A172 (cell line): ENCODE data around the gene RAPGEF5. TPM values are rescaled to one million over a fixed set of nuclear protein-coding genes. Genes with fewer than 3 reads are reported as not detected.

Experiments used
- DNase-seq: peaks from one replicate; pipeline ENCODE4 v3.0.0-alpha.2; 2015; ENCODE audit warnings: low spot score
- total RNA-seq: library from RNA; depleted of rRNA; stranded (reverse); fragments of >200 nt; shearing (Covaris generic); gene quantifications from 2 replicates; pipeline ENCODE4 v1.2.3, GENCODE V29; 2014

Gene RAPGEF5
- total RNA-seq, 1 experiment from 2014 or later = 11.5 TPM

- peak; percentile 86 for DNase-seq
These were observed 200.7 kb downstream of the RAPGEF5 start for GRCh38 chr7:22156205-22156604.

DNA sequence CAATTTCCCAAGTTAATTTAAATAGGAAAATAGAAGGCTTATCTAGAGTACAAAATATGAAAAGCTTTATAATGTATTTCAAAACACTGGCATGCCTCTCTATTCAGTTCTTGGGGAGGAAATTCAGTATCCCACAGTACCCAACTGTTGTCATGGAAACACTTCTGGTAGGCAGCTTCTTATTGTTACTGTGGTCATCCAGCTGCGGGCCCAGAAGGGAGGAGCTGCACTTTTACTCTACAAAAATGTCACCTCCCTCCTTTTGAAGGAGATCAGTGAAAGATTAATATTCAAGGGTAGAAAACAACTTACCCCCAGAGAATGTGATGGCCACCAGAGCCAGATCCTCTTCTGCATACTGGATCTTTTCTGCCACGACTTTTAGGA lies 202.8 kb downstream of the RAPGEF5 start:
- DNase-seq = no peak

DNA sequence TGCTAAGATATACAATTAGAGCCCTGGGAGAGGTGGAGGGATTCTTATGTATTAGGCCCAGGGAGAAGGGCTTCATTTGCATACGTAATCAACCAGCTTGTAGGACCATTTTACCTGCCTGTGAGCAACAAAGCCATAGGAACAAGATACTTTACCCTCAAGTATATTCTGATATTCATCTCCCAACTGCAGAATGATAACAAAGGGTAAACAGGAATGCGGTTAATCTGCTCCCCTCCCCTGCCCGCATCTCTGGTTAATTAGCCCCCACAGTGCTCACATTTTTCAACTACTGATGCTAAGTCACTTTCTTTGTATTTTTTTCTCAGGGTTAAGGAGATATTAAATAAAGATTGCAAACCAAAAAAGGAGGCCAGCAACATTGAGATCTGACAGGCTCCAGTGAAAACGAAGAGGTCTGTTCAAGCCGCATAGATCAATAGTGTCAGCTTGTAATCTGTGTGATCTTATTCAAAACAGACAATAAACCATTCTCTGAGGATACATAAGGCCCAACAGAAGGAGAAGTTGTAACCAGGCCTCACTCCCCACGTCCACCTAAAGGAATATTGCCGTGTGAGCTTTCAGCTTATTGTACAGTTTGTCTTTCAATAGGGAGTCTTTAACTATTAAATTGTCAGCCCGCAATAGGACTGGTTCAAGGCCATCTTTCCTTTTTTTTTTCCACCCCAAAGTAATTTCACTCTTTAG lies 203.4 kb downstream of the RAPGEF5 start:
- DNase-seq = no peak

GRCh38 chr7:22152690-22153089 lies 204.3 kb downstream of the RAPGEF5 start:
- no peak for DNase-seq

- no peak for DNase-seq
These were observed 205.1 kb downstream of the RAPGEF5 start for GRCh38 chr7:22151901-22152300.

DNA sequence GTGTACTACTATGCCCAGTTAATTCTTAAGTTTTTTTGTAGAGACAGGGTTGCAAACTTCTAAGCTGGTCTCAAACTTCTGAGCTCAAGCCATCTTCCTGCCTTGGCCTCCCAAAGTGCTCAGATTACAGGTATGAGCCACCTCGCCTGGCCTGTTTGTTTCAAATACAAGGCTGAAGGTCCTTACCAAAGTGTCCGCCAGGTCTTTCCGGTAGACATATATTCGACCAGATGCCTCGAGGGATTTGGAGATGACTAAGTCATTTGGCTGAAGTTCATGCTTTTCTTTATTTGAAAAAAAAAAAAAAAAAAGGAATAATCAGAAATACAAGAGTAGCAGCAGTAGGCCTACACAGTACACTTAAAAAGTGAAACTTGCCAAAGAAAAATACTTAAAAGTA lies 206.7 kb downstream of the RAPGEF5 start:
- peak; percentile 33 for DNase-seq

DNA sequence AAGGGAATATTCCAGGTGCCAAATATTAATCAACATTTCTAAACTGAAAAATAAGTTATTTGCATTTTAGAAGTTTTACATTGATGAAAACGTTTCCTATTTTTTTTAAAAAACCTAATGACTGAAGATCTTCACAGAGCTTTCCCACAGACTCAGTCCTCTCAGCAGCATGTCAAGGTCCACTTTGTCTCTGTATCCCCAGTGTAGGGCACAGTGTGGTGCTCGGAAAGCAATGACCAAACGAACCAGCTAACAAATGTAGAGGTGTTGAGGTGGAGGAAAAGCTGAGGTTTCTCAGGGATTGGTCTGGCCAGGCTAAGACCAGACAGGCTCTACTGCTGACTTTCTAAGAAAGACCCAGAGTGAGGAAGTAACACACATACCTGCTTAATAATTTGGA lies 209.1 kb downstream of the RAPGEF5 start:
- DNase-seq = no peak

DNA sequence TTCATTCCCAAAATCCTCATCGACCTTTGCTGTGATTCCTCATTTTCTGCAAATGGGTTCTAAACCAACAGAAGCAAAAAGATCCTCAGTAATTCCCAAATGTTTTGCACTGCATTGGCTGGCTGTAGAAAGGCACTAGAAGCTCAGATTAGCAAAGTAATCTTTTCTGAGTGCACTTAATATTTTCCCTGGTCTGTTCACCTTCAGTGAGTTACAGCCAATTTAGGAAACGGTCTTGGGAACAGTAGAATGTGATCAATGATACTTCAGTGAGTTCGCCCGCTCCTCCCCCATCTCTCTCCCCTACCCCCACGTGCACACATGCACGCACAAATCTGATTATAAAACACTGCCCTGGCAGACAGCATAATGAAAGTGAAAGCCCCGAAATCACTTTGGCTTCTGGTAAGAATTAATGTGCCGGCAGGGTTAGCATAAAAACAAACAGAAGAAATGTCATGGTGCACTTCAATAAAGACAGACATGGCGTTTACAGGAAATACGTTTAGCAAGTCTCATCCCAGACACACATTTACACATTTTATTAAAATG lies 209.9 kb downstream of the RAPGEF5 start:
- no peak for DNase-seq

DNA sequence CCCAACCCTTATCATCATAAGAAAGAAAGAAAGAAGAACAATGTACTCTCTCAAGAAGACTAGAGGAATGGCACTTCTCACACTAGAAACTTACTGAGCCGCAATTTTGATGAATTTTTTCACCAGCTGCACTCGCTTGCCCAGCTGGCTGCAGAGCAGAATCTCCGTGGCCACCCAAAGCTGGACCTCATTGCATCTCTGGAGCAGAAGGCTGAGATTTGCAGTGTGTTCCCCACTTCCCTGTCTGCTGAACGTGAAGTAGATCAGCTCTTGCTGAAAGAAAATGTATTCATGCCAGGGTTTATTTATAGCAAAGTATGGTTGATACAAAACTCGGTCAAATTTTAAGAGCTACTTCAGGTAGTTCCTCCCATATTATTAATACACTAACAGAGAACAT lies 212.0 kb downstream of the RAPGEF5 start:
- DNase-seq = no peak

- no peak for DNase-seq
These were observed 213.5 kb downstream of the RAPGEF5 start for GRCh38 chr7:22143491-22143890.

GRCh38 chr7:22142572-22142971 lies 214.4 kb downstream of the RAPGEF5 start:
- no peak for DNase-seq

- DNase-seq = no peak
These were observed 215.6 kb downstream of the RAPGEF5 start for GRCh38 chr7:22141355-22141754.

- DNase-seq = peak; percentile 53
These were observed 216.4 kb downstream of the RAPGEF5 start for GRCh38 chr7:22140578-22140977.

DNA sequence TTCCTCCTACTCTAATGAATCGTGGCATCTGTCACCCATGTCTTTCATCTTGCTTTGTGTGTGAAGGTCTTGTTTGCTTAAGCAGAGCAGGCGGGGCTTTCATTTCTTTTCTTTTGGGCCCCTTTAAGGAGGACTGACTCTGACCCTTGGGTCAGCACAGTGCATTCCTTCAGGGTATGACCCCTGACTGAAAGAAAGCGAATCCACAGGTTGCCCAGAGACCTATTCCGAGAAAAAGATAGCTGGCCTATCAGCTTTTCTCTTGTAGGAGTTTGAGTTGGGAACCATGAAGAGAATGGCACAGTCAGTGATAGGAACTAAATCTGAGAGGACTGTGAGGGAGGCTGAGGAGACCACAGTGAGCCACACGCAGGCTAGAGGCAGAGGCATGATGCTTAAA lies 218.1 kb downstream of the RAPGEF5 start:
- no peak for DNase-seq

DNA sequence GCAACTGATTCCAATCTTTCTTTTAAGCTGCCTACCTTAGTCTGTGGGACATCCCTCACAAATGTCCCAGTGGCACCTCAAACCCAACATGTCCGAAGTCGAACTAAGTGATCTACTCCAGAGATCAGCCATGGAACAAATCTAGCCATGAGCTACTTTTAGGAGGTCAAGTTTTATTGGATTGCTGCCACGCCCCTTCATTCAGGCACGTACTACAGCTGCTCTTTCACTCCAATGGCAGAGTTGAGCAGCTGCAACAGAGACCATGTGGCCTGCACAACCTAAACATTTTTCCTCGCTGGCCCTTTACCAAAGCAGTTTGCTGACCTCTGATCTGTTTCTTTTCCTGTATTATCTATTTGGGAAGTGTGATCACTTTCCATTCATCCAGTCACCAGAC lies 218.8 kb downstream of the RAPGEF5 start:
- DNase-seq = no peak

DNA sequence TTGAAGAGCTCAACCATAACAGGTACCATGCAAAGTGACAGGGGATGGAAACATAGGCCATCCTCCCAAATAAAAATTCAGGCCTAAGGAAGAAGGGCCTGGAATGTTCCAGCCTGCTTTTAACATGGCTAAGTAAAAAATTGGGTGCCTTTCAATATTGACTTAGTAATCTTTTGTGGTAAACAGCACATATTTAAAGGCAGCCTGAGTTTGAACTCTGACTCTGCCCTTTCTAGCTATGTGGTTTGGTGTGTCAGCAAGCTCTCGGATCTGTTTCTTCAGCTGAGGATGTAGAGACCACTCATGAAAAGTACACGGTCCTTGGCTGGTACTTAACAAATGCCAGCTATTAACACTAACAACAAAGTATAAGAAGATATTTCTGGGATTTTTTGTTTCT lies 219.5 kb downstream of the RAPGEF5 start:
- DNase-seq = peak; percentile 55

GRCh38 chr7:22137026-22137425 lies 219.9 kb downstream of the RAPGEF5 start:
- peak; percentile 64 for DNase-seq

- no peak for DNase-seq
These were observed 227.0 kb downstream of the RAPGEF5 start for GRCh38 chr7:22129819-22130580.

- no peak for DNase-seq
These were observed 227.8 kb downstream of the RAPGEF5 start for GRCh38 chr7:22129166-22129565.

- DNase-seq = no peak
These were observed 228.4 kb downstream of the RAPGEF5 start for GRCh38 chr7:22128528-22128920.

- no peak for DNase-seq
These were observed 229.0 kb downstream of the RAPGEF5 start for GRCh38 chr7:22127835-22128527.

- DNase-seq = no peak
These were observed 231.5 kb downstream of the RAPGEF5 start for GRCh38 chr7:22125436-22125835.

- no peak for DNase-seq
These were observed 232.0 kb downstream of the RAPGEF5 start for GRCh38 chr7:22124941-22125340.
